ENCODE results near the gene DCLK1. TPM values are rescaled to one million over a fixed set of nuclear protein-coding genes. Genes with fewer than 3 reads are reported as not detected.

Gene DCLK1
- total RNA-seq, 1 experiment from 2014 or later, result not detected

- Mint-ChIP-seq H3K4me1 (ENCODE audit: low read depth, unreplicated experiment) (no peaks in the 10 kb centered on the region), H3K9me3 (ENCODE audit: unreplicated experiment) (peaks cover 10% of the 10 kb centered on the region), H3K4me3 (ENCODE audit: unreplicated experiment) (no peak overlapping the region), H3K27ac (ENCODE audit: unreplicated experiment) (no peak overlapping the region), H3K36me3 (ENCODE audit: insufficient read depth, unreplicated experiment) (no peaks in the 10 kb centered on the region), H3K27me3 (ENCODE audit: insufficient read depth, unreplicated experiment) (no peaks in the 10 kb centered on the region)
- H3K9me3 ChIP-seq, result no peaks in the 10 kb centered on the region
- DNase-seq, result no peak
- CTCF ChIA-PET, result interaction anchor here (0.7 kb wide), 1 partner anchor 26 kb away, joined by 4 read pairs; no protein-coding TSS in a partner anchor
- TF ChIP-seq CTCF (IDR thresholded peaks at IDR 0.05; ENCODE audit: insufficient read depth in 1 of 2, low read depth in 1 of 2, low read length in 1 of 2, severe bottlenecking in 1 of 2, unreplicated experiment in 1 of 2), result no peak
- BruUV-seq (replicated peaks), result no TSS peak
- no peaks in the 10 kb centered on the region for H3K4me1 ChIP-seq
- intact Hi-C loops (cut with micrococcal nuclease; ENCODE audit: unreplicated experiment), result no loop called here
- no peak overlapping the region for H3K4me3 ChIP-seq (ENCODE audit: low read depth, low read length)
- H3K36me3 ChIP-seq (ENCODE audit: control insufficient read depth, insufficient read depth, low read length), result no peaks in the 10 kb centered on the region
- no peaks in the 10 kb centered on the region for H3K27me3 ChIP-seq (replicated peaks; ENCODE audit: control insufficient read depth, insufficient read depth, low read length)
- POLR2A ChIA-PET, result no interaction called here
These were observed 165.8 kb downstream of the DCLK1 start for GRCh38 chr13:35965226-35965927.

GRCh38 chr13:35964863-35965180 is 166.4 kb downstream of the DCLK1 start:
- Histone ChIP-seq H3K27me3 (replicated peaks; ENCODE audit: control insufficient read depth, insufficient read depth, low read length) (no peaks in the 10 kb centered on the region), H3K9me3 (no peaks in the 10 kb centered on the region), H3K36me3 (ENCODE audit: control insufficient read depth, insufficient read depth, low read length) (no peaks in the 10 kb centered on the region), H3K4me1 (no peaks in the 10 kb centered on the region), H3K4me3 (ENCODE audit: low read depth, low read length) (no peak overlapping the region)
- Mint-ChIP-seq H3K27ac (ENCODE audit: unreplicated experiment) (no peak overlapping the region), H3K4me1 (ENCODE audit: low read depth, unreplicated experiment) (no peaks in the 10 kb centered on the region), H3K27me3 (ENCODE audit: insufficient read depth, unreplicated experiment) (no peaks in the 10 kb centered on the region), H3K36me3 (ENCODE audit: insufficient read depth, unreplicated experiment) (no peaks in the 10 kb centered on the region), H3K4me3 (ENCODE audit: unreplicated experiment) (no peak overlapping the region), H3K9me3 (ENCODE audit: unreplicated experiment) (peaks cover 10% of the 10 kb centered on the region)
- no peak for DNase-seq
- no TSS peak for BruUV-seq (replicated peaks)
- POLR2A ChIA-PET, result no interaction called here
- CTCF ChIA-PET, result interaction anchor here (0.7 kb wide), 1 partner anchor 26 kb away, joined by 4 read pairs; no protein-coding TSS in a partner anchor
- TF ChIP-seq CTCF (IDR thresholded peaks at IDR 0.05; ENCODE audit: insufficient read depth in 1 of 2, low read depth in 1 of 2, low read length in 1 of 2, severe bottlenecking in 1 of 2, unreplicated experiment in 1 of 2), result no peak
- intact Hi-C loops (cut with micrococcal nuclease; ENCODE audit: unreplicated experiment), result no loop called here

GRCh38 chr13:35964011-35964862 is 166.9 kb downstream of the DCLK1 start:
- Histone ChIP-seq H3K4me1 (no peaks in the 10 kb centered on the region), H3K27me3 (replicated peaks; ENCODE audit: control insufficient read depth, insufficient read depth, low read length) (no peaks in the 10 kb centered on the region), H3K36me3 (ENCODE audit: control insufficient read depth, insufficient read depth, low read length) (no peaks in the 10 kb centered on the region), H3K9me3 (no peaks in the 10 kb centered on the region), H3K4me3 (ENCODE audit: low read depth, low read length) (no peak overlapping the region)
- no peak overlapping the region for H3K27ac Mint-ChIP-seq (ENCODE audit: unreplicated experiment)
- H3K27me3 Mint-ChIP-seq (ENCODE audit: insufficient read depth, unreplicated experiment), result no peaks in the 10 kb centered on the region
- no peak overlapping the region for H3K4me3 Mint-ChIP-seq (ENCODE audit: unreplicated experiment)
- POLR2A ChIA-PET, result no interaction called here
- intact Hi-C loops (cut with micrococcal nuclease; ENCODE audit: unreplicated experiment), result no loop called here
- TF ChIP-seq CTCF (IDR thresholded peaks at IDR 0.05; ENCODE audit: insufficient read depth in 1 of 2, low read depth in 1 of 2, low read length in 1 of 2, severe bottlenecking in 1 of 2, unreplicated experiment in 1 of 2), result no peak
- no TSS peak for BruUV-seq (replicated peaks)
- CTCF ChIA-PET, result interaction anchor here (0.7 kb wide), 1 partner anchor 25 kb away, joined by 4 read pairs; no protein-coding TSS in a partner anchor
- no peak for DNase-seq
- peaks cover 10% of the 10 kb centered on the region for H3K9me3 Mint-ChIP-seq (ENCODE audit: unreplicated experiment)
- H3K4me1 Mint-ChIP-seq (ENCODE audit: low read depth, unreplicated experiment), result no peaks in the 10 kb centered on the region
- H3K36me3 Mint-ChIP-seq (ENCODE audit: insufficient read depth, unreplicated experiment), result no peaks in the 10 kb centered on the region
